SK-N-SH treated with all-trans-retinoic acid at 6 μM for 48 hours (cell line): ENCODE measurements around the gene ADGRG7.

Source experiments
- ARNTL ChIP-seq: fragments of 450-650 bp; formaldehyde crosslinking; IDR thresholded peaks from 2 replicates; pipeline ENCODE4 v1.5.0; 2020; ENCODE audit warnings: low read depth, mild to moderate bottlenecking, moderate library complexity, borderline replicate concordance
- OSR1 ChIP-seq: fragments of 250-450 bp; sonication (Bioruptor Pico); IDR thresholded peaks from 2 replicates; pipeline ENCODE4 v1.8.0; 2022; ENCODE audit warnings: moderate library complexity, mild to moderate bottlenecking, inconsistent platforms
- RARB ChIP-seq: fragments of 250-450 bp; sonication (Bioruptor Pico); IDR thresholded peaks from 2 replicates; pipeline ENCODE4 v1.8.0; 2021; ENCODE audit warnings: mild to moderate bottlenecking, moderate library complexity
- TCF4 ChIP-seq: fragments of 250-450 bp; sonication (Bioruptor Pico); IDR thresholded peaks from 2 replicates; pipeline ENCODE4 v1.8.0; 2021; ENCODE audit warnings: mild to moderate bottlenecking, moderate library complexity, borderline replicate concordance
- ZFP30 ChIP-seq: fragments of 450-650 bp; formaldehyde crosslinking; IDR thresholded peaks from 2 replicates; pipeline ENCODE4 v1.5.0; 2022; ENCODE audit warnings: mild to moderate bottlenecking, moderate library complexity
- ZNF565 ChIP-seq: fragments of 450-650 bp; formaldehyde crosslinking; conservative IDR thresholded peaks from 2 replicates; pipeline ENCODE4 v1.5.0; 2020; ENCODE audit warnings: low read depth, mild to moderate bottlenecking, moderate library complexity
- TF ChIP-seq, protein P1 (sequence below): fragments of 250-450 bp; sonication (Bioruptor Pico); IDR thresholded peaks from 2 replicates; pipeline ENCODE4 v1.8.0; 2020; ENCODE audit warnings: mild to moderate bottlenecking, moderate library complexity, borderline replicate concordance

DNA sequence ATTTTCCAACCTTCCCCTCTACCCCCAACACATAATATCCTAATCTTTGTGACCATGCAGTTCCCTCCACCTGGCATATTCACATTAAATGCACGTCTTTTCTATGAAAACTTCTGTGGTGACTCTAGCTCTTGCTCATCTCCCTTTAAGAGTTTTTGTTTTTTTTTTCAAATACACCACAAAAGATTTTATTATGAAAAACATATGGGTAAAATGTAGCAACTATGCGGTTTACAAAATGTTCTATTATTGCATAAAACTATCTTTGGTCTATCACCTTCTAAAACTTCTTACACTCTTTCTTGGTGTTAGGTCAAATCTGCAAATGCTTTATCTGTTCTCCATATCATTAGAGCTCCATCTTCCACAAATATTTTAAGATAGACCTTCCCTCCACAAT is 38.6 kb upstream of the ADGRG7 start:
- no peak for TF ChIP-seq TCF4 (CRISPR knock-in tag)
- no peak for TF ChIP-seq RARB
- TF ChIP-seq ZNF565, result no peak
- TF ChIP-seq ZFP30 (CRISPR knock-in tag), result no peak
- TF ChIP-seq ARNTL (CRISPR knock-in tag), result no peak
- TF ChIP-seq, protein P1, sequence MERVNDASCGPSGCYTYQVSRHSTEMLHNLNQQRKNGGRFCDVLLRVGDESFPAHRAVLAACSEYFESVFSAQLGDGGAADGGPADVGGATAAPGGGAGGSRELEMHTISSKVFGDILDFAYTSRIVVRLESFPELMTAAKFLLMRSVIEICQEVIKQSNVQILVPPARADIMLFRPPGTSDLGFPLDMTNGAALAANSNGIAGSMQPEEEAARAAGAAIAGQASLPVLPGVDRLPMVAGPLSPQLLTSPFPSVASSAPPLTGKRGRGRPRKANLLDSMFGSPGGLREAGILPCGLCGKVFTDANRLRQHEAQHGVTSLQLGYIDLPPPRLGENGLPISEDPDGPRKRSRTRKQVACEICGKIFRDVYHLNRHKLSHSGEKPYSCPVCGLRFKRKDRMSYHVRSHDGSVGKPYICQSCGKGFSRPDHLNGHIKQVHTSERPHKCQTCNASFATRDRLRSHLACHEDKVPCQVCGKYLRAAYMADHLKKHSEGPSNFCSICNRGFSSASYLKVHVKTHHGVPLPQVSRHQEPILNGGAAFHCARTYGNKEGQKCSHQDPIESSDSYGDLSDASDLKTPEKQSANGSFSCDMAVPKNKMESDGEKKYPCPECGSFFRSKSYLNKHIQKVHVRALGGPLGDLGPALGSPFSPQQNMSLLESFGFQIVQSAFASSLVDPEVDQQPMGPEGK (CRISPR knock-in tag), result no peak
- TF ChIP-seq OSR1, result no peak
